ENCODE measurements around the gene PRSS36. TPM values are rescaled to one million over a fixed set of nuclear protein-coding genes. Genes with fewer than 3 reads are reported as not detected.
"Not testable (repeated sequence)": the region's sequence is repeated elsewhere in the genome, so short reads cannot be mapped to it uniquely, and the experiment has no call there.

PRSS36 gene
- total RNA-seq, 1 experiment from 2014 or later: 0.41 TPM

- intact Hi-C loops (cut with micrococcal nuclease; ENCODE audit: unreplicated experiment): loop anchor here (10.0 kb wide), 1 partner anchor 191 kb away; the partner anchor contains the start of gene SETD1A
- POLR2A ChIA-PET (ENCODE audit: low non-redundant PET): interaction anchor here (0.6 kb wide), 1 partner anchor 1158 kb away, joined by 16 read pairs; no protein-coding TSS in a partner anchor
- H3K36me3 ChIP-seq (ENCODE audit: insufficient read depth, low read length, poor library complexity, severe bottlenecking): no peaks in the 10 kb centered on the region
Observed at GRCh38 chr16:31145398-31145990, 4.4 kb downstream of the PRSS36 start.

GRCh38 chr16:31144418-31144817 is 5.4 kb downstream of the PRSS36 start:
- DNase-seq (ENCODE audit: low spot score); BruUV-seq (replicated peaks); H3K9me3 ChIP-seq (ENCODE audit: low read depth, low read length, poor library complexity, severe bottlenecking); POLR2A ChIA-PET (ENCODE audit: low non-redundant PET); H3K27me3 ChIP-seq (replicated peaks; ENCODE audit: insufficient read depth, low read depth, low read length, poor library complexity); H3K27ac ChIP-seq (ENCODE audit: low read depth, low read length, poor library complexity, severe bottlenecking); H3K36me3 ChIP-seq (ENCODE audit: insufficient read depth, low read length, poor library complexity, severe bottlenecking); H3K4me3 ChIP-seq (ENCODE audit: low read depth, low read length, poor library complexity, severe bottlenecking); CTCF ChIA-PET: not testable (repeated sequence)
- peaks cover 11% of the 10 kb centered on the region for H3K4me1 ChIP-seq (ENCODE audit: insufficient read depth, low read length, poor library complexity, severe bottlenecking)
- intact Hi-C loops (cut with micrococcal nuclease; ENCODE audit: unreplicated experiment): loop anchor here (5.0 to 10.0 kb wide), 2 partner anchors 147 to 190 kb away; partner anchors contain the start of gene SETD1A

More at GRCh38 chr16:31145398-31145990, 4.4 kb downstream of the PRSS36 start:
- TF ChIP-seq CTCF (conservative IDR thresholded peaks at IDR 0.05; ENCODE audit: low read depth, low read length) (no peak), EZH2 (IDR thresholded peaks at IDR 0.05; ENCODE audit: borderline replicate concordance, low read depth, low read length, poor library complexity, severe bottlenecking) (no peak)
- no peak overlapping the region for H3K27ac ChIP-seq (ENCODE audit: low read depth, low read length, poor library complexity, severe bottlenecking)
- no peak overlapping the region for H3K4me3 ChIP-seq (ENCODE audit: low read depth, low read length, poor library complexity, severe bottlenecking)
- CTCF ChIA-PET: no interaction called here
- no TSS peak for BruUV-seq (replicated peaks)
- H3K27me3 ChIP-seq (replicated peaks; ENCODE audit: insufficient read depth, low read depth, low read length, poor library complexity): no peaks in the 10 kb centered on the region
- H3K4me1 ChIP-seq (ENCODE audit: insufficient read depth, low read length, poor library complexity, severe bottlenecking): peaks cover 11% of the 10 kb centered on the region
- no peak for DNase-seq (ENCODE audit: low spot score)
- no peaks in the 10 kb centered on the region for H3K9me3 ChIP-seq (ENCODE audit: low read depth, low read length, poor library complexity, severe bottlenecking)

GRCh38 chr16:31143694-31144148 is 6.1 kb downstream of the PRSS36 start:
- DNase-seq (ENCODE audit: low spot score): no peak
- TF ChIP-seq CTCF (conservative IDR thresholded peaks at IDR 0.05; ENCODE audit: low read depth, low read length): no peak
- no peak for TF ChIP-seq EZH2 (IDR thresholded peaks at IDR 0.05; ENCODE audit: borderline replicate concordance, low read depth, low read length, poor library complexity, severe bottlenecking)
- H3K36me3 ChIP-seq (ENCODE audit: insufficient read depth, low read length, poor library complexity, severe bottlenecking): no peaks in the 10 kb centered on the region
- H3K27ac ChIP-seq (ENCODE audit: low read depth, low read length, poor library complexity, severe bottlenecking): no peak overlapping the region
- intact Hi-C loops (cut with micrococcal nuclease; ENCODE audit: unreplicated experiment): loop anchor here (2.0 to 10.0 kb wide), 3 partner anchors 27 to 189 kb away; partner anchors contain the start of genes KAT8 and SETD1A
- POLR2A ChIA-PET (ENCODE audit: low non-redundant PET): no interaction called here
- no peaks in the 10 kb centered on the region for H3K9me3 ChIP-seq (ENCODE audit: low read depth, low read length, poor library complexity, severe bottlenecking)
- CTCF ChIA-PET: no interaction called here
- no peaks in the 10 kb centered on the region for H3K27me3 ChIP-seq (replicated peaks; ENCODE audit: insufficient read depth, low read depth, low read length, poor library complexity)
- BruUV-seq (replicated peaks): no TSS peak
- no peak overlapping the region for H3K4me3 ChIP-seq (ENCODE audit: low read depth, low read length, poor library complexity, severe bottlenecking)
- peaks cover 11% of the 10 kb centered on the region for H3K4me1 ChIP-seq (ENCODE audit: insufficient read depth, low read length, poor library complexity, severe bottlenecking)

All from A673 (cell line).